CD4-positive, alpha-beta T cell treated with Interleukin-21 for 1 hour (primary cell): ENCODE results near the gene LPCAT3.
"Not testable (repeated sequence)": the region's sequence is repeated elsewhere in the genome, so short reads cannot be mapped to it uniquely, and the experiment has no call there.

Experiments
- DNase-seq: peaks from one replicate; pipeline ENCODE4 v3.0.0-alpha.2; 2020

LPCAT3 gene, protein sequence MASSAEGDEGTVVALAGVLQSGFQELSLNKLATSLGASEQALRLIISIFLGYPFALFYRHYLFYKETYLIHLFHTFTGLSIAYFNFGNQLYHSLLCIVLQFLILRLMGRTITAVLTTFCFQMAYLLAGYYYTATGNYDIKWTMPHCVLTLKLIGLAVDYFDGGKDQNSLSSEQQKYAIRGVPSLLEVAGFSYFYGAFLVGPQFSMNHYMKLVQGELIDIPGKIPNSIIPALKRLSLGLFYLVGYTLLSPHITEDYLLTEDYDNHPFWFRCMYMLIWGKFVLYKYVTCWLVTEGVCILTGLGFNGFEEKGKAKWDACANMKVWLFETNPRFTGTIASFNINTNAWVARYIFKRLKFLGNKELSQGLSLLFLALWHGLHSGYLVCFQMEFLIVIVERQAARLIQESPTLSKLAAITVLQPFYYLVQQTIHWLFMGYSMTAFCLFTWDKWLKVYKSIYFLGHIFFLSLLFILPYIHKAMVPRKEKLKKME

DNA sequence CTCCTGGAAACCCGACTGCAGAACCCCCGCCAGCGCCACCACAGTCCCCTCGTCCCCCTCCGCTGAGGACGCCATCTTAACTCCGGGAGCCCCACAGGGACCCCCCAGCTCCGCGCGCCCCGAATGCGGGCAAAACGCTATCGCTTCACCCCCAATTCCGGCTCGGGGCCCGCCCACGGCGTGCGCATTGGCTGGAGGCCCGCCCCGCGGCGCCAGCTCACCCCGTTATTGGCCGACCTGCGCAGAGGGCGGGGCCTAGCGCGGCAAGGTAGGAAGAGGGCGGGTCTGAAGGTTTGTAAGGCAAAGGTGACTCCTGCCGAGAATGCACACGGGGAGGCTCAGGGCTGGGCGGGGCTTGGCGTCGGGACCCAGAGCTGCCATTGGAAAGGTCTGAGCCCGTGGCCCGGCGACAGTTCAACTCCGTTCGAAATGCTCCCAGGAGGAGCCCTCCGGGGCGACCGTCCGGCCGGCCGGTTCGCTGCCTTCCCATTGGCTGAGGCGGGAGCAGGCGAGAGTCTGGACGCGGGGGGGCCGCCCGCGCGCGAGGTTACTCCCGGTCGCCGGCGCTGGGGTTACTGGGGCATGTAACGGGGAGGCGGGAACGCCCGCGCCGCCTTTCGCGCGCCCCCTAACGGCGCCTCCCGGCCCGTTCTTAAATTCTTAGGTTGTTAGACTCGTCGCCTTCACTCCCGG, at the start of gene LPCAT3:
LPCAT3 (minus strand) TSS at position 127 of the 693 bp plus-strand sequence; CDS start at position 75, 52 bp downstream.
- peak; percentile 99 for DNase-seq

DNA sequence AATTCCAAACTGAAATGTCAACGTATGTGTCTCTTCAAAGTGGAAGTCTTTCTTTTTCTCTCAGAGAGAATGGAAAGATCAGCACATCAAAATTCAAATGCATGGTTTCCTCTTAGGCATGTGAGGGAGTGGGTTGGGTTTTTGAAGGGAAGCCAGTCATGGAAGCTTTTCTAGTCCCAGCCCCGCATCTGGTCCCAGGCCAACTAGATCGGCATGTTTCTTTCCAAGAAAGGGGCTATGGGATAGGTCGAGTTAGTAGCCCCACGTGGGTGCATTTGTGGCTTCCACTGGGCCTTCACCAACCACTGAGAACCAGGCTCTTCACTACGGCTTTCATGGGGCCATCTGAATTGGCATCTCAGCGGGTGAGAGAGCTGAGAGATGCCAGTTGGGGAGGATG, 48.8 kb upstream of the LPCAT3 start:
- no peak for DNase-seq

DNA sequence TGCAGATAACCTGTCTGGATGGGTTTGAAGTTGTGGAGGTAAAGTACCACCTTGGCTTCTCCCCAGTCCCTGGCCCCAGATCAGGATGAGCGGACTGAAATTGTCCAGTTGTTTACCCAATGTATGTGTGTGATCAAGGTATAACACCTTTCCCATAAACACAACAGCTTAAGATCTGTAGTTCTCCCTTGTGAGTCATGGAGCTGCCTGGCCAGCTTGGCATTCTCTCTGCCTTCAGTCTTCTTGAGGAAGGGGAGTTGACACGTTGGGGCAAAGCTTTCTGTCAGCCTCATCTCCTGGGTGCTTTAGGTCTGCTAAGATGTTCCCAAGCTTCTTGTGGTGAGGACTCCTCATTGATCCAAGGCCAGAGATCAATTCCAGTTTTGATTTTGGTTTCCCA, 48.3 kb upstream of the LPCAT3 start:
- DNase-seq: no peak

DNA sequence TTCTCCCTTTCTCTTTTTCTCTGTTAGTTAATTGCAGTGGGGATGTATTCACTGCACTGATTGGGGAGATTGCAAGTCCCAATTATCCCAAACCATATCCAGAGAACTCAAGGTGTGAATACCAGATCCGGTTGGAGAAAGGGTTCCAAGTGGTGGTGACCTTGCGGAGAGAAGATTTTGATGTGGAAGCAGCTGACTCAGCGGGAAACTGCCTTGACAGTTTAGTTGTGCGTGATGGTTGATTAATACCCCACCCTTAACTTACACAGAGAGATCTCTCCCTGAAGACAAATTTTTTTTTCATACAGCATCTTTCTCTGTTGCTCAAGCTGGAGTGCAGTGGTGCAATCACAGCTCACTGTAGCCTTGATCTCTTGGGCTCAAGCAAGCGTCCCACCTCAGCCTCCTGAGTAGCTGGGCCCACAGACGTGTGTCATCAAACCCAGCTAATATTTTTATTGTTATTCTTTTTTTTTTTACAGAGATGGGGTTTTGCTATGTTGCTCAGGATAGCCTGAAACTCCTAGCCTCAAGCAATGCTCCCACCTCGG, 46.9 kb upstream of the LPCAT3 start:
- no peak for DNase-seq

DNA sequence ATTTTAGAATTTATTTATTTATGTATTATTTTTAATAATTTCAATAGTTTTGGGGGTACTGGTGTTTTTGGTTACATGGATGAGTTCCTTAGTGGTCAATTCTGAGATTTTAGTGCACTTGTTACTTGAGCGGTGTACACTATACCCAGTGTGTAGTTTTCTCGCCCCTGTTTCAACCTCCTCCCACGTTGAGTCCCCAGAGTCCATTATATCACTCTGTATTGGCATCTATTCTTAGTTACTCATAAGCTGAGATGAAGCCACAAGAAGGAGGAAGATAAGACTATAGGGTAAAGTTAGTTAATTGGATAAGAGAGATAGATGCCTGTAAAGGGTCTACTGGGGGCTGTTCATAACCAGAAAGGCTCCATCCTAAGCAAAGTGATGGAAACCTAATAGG, 46.2 kb upstream of the LPCAT3 start:
- DNase-seq: no peak

DNA sequence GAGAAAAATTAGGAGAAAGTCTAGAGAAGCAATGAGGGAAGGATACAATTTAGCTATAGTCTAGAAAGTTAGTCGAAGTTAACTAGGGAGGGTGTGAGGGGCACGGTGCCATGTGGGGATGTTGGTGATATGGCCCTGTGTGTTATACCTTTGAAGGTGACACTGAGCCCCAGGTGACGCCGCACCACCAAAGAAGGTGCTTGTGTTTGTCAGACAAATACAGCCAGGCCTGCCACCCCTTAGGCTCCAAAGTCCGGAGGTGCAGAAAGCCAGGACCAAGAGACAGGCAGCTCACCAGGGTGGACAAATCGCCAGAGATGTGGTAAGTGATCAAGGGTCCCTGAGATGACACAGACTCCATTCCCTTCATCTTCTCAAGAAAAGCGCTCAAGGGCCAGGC, 43.3 kb upstream of the LPCAT3 start:
- no peak for DNase-seq

DNA sequence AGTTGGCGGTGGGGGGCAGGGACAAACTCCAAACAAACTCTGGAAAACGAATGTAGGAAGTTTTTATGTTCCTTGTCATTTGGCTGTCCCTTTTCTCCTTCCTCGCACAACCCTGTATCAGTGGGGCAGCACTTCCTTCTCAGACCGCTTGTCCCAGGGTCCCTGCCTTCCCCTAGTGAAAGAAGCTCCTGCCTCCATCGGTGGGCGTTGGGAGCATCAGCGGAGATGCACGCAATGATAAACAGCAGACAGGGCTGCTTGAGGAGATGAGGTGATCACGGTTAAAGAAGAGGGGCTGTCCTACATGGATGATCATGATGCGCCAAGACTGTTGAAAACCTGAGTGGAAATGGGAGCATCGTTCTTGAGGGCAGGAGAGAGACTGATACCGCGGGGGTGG, 42.9 kb upstream of the LPCAT3 start:
- DNase-seq: no peak

DNA sequence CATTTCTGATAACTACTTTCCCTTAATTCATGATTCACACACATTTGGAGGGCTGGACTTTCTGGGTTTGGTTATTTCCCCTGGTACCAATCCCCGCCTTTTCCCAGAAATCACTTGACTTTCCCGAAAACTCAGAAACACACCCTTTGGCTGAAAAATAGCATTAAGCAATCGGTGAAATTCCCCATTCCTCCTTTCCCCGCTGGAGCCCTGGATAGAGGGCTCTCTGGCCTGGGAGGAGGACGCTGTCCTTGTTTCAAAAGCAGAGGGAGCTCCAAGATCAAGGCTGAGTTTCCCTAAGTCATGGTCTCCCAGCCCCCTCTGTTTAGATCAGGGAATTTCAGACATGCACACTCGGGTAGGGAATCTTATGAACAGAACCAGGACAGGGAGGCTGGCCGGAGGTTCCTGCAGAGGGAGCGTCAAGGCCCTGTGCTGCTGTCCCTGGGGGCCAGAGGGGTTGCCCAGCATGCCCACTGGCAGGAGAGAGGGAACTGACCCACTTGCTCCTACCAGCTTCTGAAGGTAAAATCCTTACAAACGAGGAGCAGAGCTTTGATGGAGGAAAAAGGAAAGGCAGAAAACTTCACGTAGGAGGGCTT, 42.2 kb upstream of the LPCAT3 start, which contains the start of gene C1S:
C1S (plus strand) TSS at position 366 of the 602 bp plus-strand sequence. CDS start 1,195 bp downstream, outside the sequence.
- no peak for DNase-seq

DNA sequence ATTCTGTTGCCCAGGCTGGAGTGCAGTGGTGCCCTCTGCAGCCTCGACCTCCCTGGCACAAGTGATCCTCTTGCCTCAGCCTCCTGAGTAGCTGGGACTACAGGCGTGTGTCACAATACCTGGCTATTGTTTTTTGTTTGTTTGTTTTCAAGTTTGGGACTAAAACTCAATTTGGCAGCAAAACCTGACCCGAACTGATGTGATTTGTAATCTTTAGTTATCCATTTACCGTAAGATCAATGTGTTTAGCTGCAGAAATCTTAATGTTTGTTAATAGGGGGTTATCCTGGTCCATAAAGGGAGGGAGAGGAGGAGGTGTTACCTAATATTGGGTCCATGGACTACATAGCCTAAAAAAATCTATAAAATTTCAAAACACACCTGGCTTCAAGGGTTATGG, 41.5 kb upstream of the LPCAT3 start:
- DNase-seq: no peak

DNA sequence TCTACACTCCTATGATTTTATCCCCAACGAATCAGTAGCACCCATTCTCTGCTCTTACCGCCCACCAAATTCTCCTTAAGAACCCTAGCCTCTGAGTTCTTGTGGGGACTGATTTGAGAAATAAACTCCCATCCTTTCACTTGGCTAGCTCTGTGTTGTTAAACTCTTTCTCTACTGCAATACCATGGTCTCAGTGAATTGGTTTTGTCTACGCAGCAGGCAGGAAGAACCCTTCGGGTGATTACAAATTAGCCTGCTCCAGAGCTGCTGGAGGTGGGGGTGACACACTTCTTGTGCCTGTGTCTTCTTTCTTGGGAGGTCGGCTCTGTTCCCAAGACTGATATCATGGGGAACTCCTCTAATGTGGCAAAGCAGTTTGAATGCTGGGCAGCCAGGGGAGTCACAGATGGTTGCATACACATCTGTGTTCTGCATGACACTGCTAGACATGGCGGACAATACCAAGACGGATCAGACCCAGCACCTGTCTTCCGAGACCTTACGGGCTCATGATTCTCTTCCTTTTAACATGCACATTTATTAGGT, 40.6 kb upstream of the LPCAT3 start:
- no peak for DNase-seq

DNA sequence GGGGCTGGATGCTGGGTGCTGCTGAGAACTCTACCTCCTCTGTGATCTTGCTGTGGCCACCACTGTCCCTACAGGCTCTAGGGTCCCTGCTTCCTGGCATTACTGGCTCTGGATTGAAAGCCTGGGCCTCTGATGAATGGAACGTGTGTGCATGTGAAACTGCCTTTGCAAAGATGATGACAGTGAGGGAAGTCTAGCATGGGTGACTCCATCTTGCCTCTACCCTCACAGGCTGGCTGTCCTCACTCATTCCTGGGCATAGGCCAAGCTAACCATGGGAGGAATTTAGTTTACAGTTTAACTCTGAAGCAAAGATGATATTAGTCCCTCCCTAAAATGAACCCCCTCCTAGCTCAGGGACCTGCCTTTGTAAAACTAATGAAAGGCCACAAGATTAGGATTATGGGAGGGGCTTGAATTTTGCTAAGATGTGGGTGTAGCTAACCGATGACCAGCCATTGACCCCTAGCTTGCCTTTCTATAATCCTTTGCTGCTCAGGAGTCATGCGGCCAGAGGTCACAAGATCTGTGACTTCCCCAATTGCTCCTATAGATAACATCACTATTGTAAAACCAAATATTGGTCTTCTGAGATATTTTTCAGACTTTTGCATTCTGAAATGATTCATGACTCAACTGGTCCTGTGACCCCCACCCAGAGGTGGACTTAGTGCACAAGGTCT, 40.0 kb upstream of the LPCAT3 start:
- DNase-seq: no peak

DNA sequence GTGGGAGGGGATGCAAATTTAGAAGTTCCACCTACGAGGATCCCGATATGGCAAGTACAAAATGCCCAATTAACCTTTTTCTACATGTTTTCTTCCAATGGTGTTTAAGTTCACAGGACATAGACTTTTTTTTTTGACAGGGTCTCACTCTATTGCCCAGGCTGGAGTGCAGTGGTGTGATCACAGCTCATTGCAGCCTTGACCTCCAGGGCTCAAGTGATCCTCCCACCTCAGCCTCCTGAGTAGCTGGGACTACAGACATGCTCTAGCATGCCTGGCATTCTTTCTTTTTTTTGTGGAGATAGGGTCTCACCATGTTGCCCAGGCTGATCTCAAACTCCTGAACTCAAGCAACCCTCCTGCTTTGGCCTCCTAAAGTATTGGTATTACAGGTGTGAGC, 37.5 kb upstream of the LPCAT3 start:
- not testable (repeated sequence) for DNase-seq

DNA sequence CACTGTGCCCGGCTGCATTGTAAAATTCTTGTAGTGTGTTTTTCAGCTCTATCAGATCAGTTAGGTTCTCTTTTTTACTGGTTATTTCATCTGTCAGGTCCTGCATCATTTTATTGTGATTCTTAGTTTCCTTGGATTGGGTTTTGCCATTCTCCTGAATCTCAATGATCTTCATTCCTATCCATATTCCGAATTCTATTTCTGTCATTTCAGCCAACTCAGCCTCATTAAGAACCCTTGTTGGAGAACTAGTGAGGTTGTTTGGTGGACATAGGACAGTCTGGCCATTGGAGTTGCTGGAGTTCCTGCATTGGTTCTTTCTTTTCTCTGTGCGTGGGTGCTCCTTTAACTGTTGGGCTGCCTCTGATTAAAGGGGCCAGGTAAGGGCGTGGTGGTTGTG, 36.6 kb upstream of the LPCAT3 start:
- DNase-seq: no peak

DNA sequence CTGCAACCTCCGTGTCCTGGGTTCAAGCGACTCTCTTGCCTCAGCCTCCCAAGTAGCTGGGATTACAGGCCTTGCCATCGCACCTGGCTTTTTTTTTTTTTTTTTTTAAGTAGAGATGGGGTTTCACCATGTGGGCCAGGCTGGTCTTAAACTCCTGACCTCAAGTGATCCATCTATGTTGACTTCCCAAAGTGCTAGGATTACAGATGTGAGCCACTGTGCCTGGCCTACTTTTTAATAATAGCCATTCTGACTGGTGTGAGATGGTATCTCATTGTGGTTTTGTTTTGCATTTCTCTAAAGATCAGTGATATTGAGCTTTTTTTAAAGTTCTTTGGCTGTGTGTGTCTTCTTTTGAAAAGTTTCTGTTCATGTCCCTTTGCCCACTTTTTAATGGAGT, 31.7 kb upstream of the LPCAT3 start:
- DNase-seq: not testable (repeated sequence)

DNA sequence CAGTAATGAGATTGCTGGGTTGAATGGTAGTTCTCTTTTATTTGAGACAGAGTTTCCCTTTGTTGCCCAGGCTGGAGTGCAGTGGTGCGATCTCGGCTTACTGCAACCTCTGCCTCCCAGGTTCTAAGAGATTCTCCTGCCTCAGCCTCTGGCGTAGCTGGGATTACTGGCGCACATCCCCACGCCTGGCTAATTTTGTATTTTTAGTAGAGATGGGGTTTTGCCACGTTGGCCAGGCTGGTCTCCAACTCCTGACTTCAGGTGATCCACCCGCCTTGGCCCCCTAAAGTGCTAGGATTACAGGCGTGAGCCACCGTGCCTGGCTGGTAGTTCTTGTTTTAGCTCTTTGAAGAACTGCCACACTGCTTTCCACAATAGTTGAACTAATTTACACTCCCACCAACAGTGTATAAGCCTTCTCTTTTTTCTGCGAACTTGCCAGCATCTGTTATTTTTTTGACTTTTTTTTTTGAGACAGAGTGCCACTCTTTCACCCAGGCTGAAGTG, 31.2 kb upstream of the LPCAT3 start:
- DNase-seq: not testable (repeated sequence)

DNA sequence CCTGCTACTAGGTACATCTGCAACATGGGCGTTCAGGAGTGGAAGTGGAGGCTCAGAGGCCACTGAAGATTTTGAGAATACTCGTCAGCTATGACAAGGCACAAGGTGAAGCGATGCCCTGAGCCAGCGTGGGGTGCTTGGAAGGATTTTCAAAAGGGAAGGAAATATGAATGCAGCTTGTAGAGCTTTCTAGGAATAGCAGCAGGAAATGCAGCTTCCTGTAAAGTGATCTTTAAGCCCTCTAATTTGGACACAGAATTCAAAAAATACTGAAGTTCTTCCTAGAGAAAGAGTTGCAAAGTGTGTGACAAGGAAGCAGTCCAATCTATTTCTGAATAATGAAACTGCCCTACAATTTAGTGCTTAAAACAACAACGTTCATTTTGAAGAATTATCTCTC, 29.0 kb upstream of the LPCAT3 start:
- no peak for DNase-seq

DNA sequence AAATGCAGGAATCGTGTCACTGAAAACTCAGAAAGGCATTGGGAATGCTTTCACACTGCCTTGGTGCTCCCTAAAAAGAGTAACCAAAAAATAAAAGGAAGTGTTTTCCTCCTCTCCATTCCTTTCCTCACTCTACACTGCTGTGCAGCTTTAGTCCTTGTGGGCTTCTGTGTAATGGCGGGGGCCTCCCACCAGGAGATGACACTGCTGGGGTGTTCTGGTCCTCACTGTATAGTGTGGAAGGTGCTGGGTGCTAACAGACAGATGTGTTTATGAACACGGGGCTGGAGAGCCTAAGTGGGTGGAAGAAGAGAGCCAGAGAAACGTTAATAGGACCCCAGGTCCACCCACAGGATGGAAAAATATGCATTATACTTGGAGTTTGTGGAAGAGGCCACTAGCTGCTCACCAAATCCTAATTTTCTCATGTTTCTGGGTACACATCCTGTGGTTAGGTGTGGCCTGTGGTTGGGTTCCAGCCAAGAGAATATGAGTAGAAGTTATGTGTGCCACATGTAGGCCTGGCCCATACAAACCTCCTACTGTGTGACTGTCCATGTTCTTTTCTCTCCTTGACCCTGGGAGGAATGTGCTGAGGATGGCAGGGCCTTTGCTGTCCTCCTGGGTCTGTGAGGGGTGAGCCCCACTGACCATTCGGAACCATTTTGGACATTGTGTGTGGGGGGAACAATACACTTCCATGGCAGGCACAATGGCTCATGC, 28.3 kb upstream of the LPCAT3 start:
- DNase-seq: no peak

DNA sequence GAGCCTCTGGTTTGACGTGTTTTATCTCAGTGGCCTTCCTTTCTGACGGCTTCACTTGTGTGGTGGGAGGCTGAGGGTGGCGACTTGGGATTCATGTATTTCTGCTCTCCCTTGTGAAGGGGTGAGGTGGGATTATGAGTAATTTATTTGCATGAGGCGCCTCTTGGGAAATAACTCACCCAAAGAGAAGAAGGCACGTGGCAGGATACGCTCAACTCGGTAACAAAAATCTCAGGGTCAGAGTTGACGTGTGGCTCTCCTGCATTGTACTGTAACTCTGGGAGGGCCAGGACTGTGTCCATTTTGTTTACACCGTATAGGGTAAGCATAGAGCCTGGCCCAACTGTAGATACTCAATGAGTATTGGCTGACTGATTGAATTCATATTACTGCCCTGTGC, 27.6 kb upstream of the LPCAT3 start:
- DNase-seq: no peak

DNA sequence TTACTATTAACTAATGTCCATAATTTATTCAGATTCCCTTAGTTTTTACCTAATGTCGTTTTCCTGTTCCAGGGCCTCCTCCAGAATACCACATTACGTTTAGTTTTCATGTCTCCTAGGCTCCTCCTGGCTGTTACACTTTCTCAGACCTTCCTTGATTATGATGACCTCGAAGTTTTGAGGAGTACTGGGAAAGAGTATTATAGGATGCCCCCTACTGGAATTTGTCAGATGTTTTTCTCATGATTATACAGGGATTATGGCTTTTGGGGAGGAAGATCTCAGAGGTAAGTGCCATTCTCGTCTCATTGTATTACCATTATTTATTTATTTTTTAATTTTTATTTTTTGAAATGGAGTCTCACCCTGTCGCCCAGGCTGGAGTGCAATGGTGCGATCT, 24.6 kb upstream of the LPCAT3 start:
- DNase-seq: peak; percentile 41

DNA sequence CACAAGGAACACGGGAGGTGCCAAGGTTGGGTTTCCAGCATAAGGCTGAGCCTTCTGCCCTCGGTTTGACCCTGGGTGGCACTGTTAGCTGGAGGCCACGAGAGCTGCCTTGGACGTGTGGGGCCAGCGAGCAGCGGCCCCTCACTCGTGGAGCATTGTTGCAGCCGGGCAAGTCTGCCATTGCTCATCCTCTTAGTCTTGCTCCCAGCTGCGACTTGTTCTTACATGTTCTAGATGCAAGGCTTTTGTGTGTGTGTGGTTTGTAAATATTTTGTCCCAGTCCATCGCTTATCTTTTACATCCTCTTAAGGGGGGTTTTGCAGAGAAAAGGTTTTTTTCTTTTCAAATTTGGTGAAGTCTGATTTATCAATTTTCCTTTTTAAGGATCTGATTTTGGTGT, 21.1 kb upstream of the LPCAT3 start:
- DNase-seq: no peak

DNA sequence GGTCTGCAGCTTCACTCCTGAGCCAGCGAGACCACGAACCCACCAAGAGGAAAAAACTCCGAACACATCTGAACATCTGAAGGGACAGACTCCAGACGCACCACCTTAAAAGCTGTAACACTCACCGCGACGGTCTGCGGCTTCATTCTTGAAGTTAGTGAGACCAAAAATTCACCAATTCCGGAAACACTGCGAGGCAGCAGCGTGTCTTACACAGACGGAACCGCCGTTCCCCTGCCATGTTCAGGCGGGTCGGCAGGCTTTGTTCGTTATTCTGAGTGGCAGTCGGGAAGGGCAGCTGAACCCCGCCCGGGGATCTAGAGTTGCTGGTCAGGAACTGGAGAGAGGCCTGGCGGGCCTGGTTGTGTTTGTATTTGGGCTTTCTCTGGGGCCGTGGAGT, 20.3 kb upstream of the LPCAT3 start:
- no peak for DNase-seq

DNA sequence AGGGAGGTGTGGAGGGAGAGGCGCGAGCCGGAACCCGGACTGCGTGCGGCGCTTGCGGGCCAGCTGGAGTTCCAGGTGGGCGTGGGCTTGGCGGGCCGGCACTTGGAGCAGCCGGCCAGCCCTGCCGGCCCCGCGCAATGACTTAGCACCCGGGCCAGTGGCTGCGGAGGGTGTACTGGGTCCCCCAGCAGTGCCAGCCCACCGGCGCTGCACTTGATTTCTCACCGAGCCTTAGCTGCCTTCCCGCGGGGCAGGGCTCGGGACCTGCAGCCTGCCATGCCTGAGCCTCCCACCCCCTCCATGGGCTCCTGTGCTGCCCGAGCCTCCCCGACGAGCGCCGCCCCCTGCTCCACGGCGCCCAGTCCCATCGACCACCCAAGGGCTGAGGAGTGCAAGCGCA, 19.1 kb upstream of the LPCAT3 start:
- DNase-seq: not testable (repeated sequence)
